Measurements from ENCODE around the gene TOM1.

The TOM1 gene

DNA sequence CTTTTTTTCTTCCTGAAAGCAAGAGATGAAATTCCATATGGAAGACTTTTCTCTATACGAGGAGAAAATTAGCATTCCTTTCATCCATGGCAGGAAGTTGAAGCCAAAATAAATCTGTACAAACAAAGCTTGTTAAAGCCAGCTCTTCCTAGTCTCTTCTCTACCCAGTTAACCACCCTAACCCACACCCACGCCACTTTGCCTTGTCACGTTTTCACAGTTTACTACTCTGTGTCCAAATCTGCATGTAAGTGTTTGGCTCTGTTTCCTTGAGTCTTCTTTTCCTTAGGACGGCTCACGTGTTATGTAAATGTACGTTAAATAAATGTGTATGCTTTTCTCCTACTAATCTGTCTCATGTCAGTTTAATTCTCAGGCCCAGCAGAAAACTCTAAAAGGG, 74.1 kb downstream of the TOM1 start:
- Histone ChIP-seq H3K9ac (peak overlapping the region in 4 of 11 experiments; percentile 1 to 24 (median 8); a peak in 4 of 22 replicates), H3K4me1 (peaks cover 53 to 96% (median 94%) of the 10 kb centered on the region in 10 experiments), H3K36me3 (no peaks in the 10 kb centered on the region), H3K9me3 (replicated peaks in 1 of 11) (no peaks in the 10 kb centered on the region), H3K27ac (peak overlapping the region in 8 of 11 experiments; percentile 92 to 99 (median 97); a peak in 15 of 22 replicates), H3K4me3 (no peak overlapping the region), H4K20me1 (no peaks in the 10 kb centered on the region), H3K27me3 (no peaks in the 10 kb centered on the region), H3K4me2 (peak overlapping the region in 8 of 11 experiments; percentile 14 to 99 (median 85); a peak in 13 of 22 replicates)
- TF ChIP-seq Cebpa-rat (IDR thresholded peaks at IDR 0.05) = no peak

DNA sequence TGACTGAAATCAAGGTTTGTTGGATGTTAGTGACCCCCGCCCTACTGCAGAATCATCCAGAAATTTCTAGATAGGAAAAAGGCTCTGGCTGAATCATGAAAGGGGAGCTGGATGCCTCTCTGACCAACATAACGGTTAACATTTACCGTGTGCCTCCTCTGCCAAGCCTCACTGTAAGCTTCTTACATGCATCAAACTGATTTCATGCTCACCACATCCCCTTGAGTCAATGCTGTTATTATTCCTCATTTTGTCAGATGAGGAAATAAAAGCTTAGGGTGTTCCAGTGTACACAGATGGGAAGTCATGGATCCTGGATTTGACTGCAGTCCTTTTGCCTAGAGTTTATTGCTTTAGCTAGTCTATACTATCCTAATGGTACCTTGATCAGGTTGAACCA, 75.3 kb downstream of the TOM1 start:
- peaks cover 41 to 95% (median 91%) of the 10 kb centered on the region in 10 experiments for H3K4me1 ChIP-seq
- H4K20me1 ChIP-seq = no peaks in the 10 kb centered on the region
- H3K27me3 ChIP-seq = peaks cover 0 to 8% (median 3%) of the 10 kb centered on the region in 11 experiments; a peak in 14 of 22 replicates
- H3K9me3 ChIP-seq (replicated peaks in 1 of 11) = no peaks in the 10 kb centered on the region
- H3K36me3 ChIP-seq = no peaks in the 10 kb centered on the region
- peak overlapping the region; percentile 43 to 99 (median 95); a peak in 21 of 22 replicates for H3K27ac ChIP-seq
- peak overlapping the region in 10 of 11 experiments; percentile 74 to 99 (median 86); a peak in 20 of 22 replicates for H3K4me2 ChIP-seq
- TF ChIP-seq Cebpa-rat (IDR thresholded peaks at IDR 0.05) = no peak
- H3K9ac ChIP-seq = peak overlapping the region in 8 of 11 experiments; percentile 19 to 88 (median 79); a peak in 15 of 22 replicates
- H3K4me3 ChIP-seq = no peak overlapping the region

DNA sequence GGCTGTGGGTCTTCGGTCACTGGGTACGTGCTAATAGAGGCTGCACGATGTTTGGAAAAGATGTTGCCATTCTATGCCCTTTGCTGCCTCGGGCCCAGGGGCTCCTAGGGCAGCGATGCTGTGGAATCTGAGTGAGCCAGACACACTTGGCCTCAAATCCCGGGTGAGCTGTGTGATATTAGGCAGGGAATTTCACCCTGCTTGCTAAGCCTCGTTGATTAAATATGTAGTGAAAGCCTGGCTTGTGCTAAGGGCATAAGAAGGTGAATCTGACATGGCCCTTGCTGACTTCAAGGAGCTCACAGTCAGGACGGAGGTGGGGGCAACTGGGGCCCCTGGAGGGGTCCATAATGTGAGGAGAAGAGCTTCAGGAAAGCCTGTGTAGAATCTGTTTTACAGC, 75.8 kb downstream of the TOM1 start:
- no peak for TF ChIP-seq Cebpa-rat (IDR thresholded peaks at IDR 0.05)
- peaks cover 38 to 95% (median 91%) of the 10 kb centered on the region in 10 experiments for H3K4me1 ChIP-seq
- H3K9ac ChIP-seq = peak overlapping the region in 9 of 11 experiments; percentile 19 to 88 (median 78); a peak in 15 of 22 replicates
- H3K36me3 ChIP-seq = no peaks in the 10 kb centered on the region
- H3K4me2 ChIP-seq = peak overlapping the region; percentile 70 to 99 (median 86)
- no peak overlapping the region for H3K4me3 ChIP-seq
- peaks cover 0 to 13% (median 8%) of the 10 kb centered on the region in 11 experiments; a peak in 15 of 22 replicates for H3K27me3 ChIP-seq
- no peaks in the 10 kb centered on the region for H4K20me1 ChIP-seq
- H3K9me3 ChIP-seq (replicated peaks in 1 of 11) = no peaks in the 10 kb centered on the region
- H3K27ac ChIP-seq = peak overlapping the region; percentile 22 to 99 (median 95); a peak in 21 of 22 replicates

DNA sequence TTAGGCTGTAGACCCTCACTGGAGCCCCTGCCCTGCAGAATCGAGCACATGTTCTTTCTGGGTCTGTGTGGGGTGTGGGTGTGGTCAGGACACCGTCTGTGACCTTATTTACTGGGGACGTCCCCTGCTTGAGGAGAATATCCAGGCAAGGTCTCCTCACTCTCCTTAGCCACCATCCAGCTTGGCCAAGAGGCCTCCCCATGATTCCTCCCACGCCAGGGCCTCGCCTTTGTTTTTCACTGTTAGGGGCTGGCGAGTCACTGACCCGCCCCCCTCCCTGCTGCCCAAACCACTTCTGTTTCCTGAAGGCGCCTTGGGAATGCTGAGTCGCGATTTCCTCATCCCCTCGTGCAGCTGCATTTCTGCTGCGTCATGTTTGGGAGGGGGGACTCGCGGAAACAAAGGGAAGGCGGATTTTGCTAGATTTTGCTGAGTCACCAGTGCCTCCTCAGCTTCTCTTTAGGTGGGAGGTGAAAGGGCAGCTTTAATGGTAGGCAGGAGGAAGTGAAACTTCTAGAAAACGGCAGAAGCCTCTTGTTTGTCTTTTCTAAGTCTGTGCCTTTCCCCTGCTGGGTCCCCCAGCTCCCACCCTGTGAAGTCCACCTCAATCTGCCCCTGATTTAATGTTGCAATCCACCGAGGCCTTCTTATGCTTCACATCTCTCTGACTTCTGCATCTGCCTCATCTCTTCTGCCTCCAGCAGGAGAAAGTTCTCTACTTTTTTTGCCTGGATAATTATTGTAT, 77.2 kb downstream of the TOM1 start:
- H3K4me1 ChIP-seq = peaks cover 50 to 98% (median 86%) of the 10 kb centered on the region in 10 experiments
- peaks cover 0 to 9% (median 0%) of the 10 kb centered on the region in 11 experiments; a peak in 5 of 22 replicates for H4K20me1 ChIP-seq
- H3K9me3 ChIP-seq (replicated peaks in 1 of 11) = no peaks in the 10 kb centered on the region
- peak in 9 of 11 experiments; percentile 25 to 80 (median 66); a peak in 15 of 22 replicates for TF ChIP-seq Cebpa-rat (IDR thresholded peaks at IDR 0.05)
- peak overlapping the region; percentile 66 to 88 (median 80); a peak in 21 of 22 replicates for H3K9ac ChIP-seq
- peak overlapping the region; percentile 79 to 99 (median 95) for H3K27ac ChIP-seq
- H3K4me2 ChIP-seq = peak overlapping the region; percentile 70 to 99 (median 86)
- H3K4me3 ChIP-seq = peak overlapping the region in 4 of 10 experiments; percentile 4 to 24 (median 9); a peak in 4 of 20 replicates
- H3K27me3 ChIP-seq = peaks cover 0 to 27% (median 21%) of the 10 kb centered on the region in 11 experiments; a peak in 18 of 22 replicates
- no peaks in the 10 kb centered on the region for H3K36me3 ChIP-seq

DNA sequence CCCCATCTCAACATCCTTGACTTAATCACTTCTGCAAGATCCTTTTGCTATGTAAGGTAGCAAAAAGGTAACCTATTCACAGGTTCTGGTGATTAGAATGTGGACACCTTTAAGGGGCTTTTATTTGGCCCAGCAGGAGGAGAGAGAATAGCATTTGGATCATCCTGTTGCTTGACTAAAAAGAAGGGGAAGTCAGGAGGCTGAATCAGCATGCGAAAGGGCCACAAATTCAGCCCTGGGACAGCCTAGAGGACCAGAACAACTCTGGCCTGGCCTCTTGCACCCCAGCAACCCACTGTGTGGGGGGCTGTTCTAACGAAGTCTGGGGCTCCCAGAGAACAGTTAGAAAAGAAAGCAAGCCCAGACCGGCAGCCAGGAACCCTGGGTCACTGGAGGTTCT, 78.0 kb downstream of the TOM1 start:
- H3K4me3 ChIP-seq = 0 out of 20 replicates have a peak overlapping the region, but pooled peaks of 2 of the 10 experiments have one; percentile 4 to 7
- H3K27ac ChIP-seq = peak overlapping the region; percentile 54 to 99 (median 95); a peak in 21 of 22 replicates
- H3K4me1 ChIP-seq = peaks cover 44 to 92% (median 79%) of the 10 kb centered on the region in 10 experiments
- H3K27me3 ChIP-seq = peaks cover 0 to 35% (median 30%) of the 10 kb centered on the region in 11 experiments; a peak in 18 of 22 replicates
- H4K20me1 ChIP-seq = peaks cover 0 to 18% (median 0%) of the 10 kb centered on the region in 11 experiments; a peak in 7 of 22 replicates
- peak overlapping the region; percentile 46 to 88 (median 78); a peak in 20 of 22 replicates for H3K9ac ChIP-seq
- H3K4me2 ChIP-seq = peak overlapping the region; percentile 70 to 99 (median 84)
- TF ChIP-seq Cebpa-rat (IDR thresholded peaks at IDR 0.05) = no peak
- H3K36me3 ChIP-seq = peaks cover 0 to 2% (median 0%) of the 10 kb centered on the region in 11 experiments; a peak in 5 of 22 replicates
- H3K9me3 ChIP-seq (replicated peaks in 1 of 11) = no peaks in the 10 kb centered on the region

DNA sequence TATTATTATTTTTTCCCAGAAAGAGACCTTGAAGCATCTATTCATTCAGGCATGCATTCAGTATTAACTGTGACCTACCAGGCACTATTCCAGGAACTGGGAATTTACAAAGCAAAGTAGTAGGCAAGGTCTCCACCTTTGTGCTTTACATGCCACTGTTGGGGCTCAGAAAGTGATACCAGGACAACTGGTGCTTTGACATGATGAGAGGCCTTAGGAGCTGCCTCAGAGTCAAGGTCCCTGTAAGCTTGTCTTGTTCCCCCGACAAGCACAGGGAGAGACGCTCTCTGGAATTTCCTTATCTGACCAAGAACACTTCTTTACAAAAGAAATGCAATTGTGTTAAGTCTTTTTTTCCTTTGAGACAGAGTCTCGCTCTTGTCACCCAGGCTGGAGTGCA, 78.9 kb downstream of the TOM1 start:
- Histone ChIP-seq H4K20me1 (peaks cover 0 to 26% (median 0%) of the 10 kb centered on the region in 11 experiments; a peak in 7 of 22 replicates), H3K9ac (peak overlapping the region in 4 of 11 experiments; percentile 0 to 85 (median 54); a peak in 4 of 22 replicates), H3K4me1 (peaks cover 44 to 92% (median 77%) of the 10 kb centered on the region in 10 experiments), H3K27me3 (peaks cover 0 to 42% (median 35%) of the 10 kb centered on the region in 11 experiments; a peak in 18 of 22 replicates), H3K9me3 (replicated peaks in 1 of 11) (no peaks in the 10 kb centered on the region), H3K4me2 (peak overlapping the region in 10 of 11 experiments; percentile 70 to 99 (median 85); a peak in 17 of 22 replicates), H3K36me3 (peaks cover 0 to 11% (median 5%) of the 10 kb centered on the region in 11 experiments; a peak in 8 of 22 replicates), H3K4me3 (no peak overlapping the region), H3K27ac (peak overlapping the region in 9 of 11 experiments; percentile 85 to 99 (median 97); a peak in 18 of 22 replicates)
- no peak for TF ChIP-seq Cebpa-rat (IDR thresholded peaks at IDR 0.05)

DNA sequence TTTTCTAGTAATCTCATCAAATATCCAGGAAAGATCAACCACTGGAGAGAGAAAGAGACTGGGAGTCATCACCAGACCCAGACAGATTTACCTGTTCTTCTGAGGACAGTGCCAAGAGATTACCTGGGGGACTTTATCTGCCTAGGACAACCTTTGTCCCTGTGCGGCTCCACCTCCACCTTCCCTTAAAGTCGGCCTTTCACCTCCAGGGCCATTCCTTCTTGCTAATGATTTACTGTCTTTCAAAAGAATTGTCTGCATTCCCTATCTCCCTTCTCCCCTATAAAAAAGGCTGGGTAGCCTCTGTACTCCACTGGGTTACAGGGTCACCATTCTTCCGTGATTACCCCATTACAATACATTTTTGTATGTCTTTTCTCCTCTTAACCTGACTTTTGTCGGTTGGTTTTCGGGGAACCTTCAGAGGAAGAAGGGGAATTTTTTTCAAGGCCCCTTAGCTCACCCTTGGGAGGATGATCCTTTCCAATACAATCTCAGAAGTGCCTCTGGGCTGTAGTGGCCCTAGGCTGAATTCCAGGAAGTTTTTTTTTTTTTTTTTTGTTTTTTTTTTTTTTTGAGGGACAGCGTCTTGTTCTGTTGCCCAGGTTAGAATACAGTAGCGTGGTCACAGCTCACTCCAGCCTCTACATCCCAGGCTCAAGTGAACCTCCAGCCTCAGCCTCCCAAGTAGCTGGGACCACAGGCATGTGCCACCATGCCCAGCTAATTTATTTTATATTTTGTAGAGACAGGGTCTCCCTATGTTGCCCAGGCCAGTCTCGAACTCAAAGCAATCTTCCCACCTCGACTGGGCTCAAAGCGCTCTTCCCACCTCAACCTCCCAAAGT, 79.7 kb downstream of the TOM1 start:
- peak overlapping the region in 9 of 11 experiments; percentile 85 to 99 (median 97); a peak in 14 of 22 replicates for H3K27ac ChIP-seq
- peaks cover 44 to 90% (median 71%) of the 10 kb centered on the region in 10 experiments for H3K4me1 ChIP-seq

More for the DNA sequence above, 79.7 kb downstream of the TOM1 start:
- H3K36me3 ChIP-seq = peaks cover 0 to 19% (median 5%) of the 10 kb centered on the region in 11 experiments; a peak in 9 of 22 replicates
- TF ChIP-seq Cebpa-rat (IDR thresholded peaks at IDR 0.05) = no peak
- H3K4me3 ChIP-seq = no peak overlapping the region
- no peaks in the 10 kb centered on the region for H3K9me3 ChIP-seq (replicated peaks in 1 of 11)
- peaks cover 0 to 42% (median 35%) of the 10 kb centered on the region in 11 experiments; a peak in 18 of 22 replicates for H3K27me3 ChIP-seq
- peak overlapping the region in 9 of 11 experiments; percentile 79 to 99 (median 86); a peak in 15 of 22 replicates for H3K4me2 ChIP-seq
- peaks cover 0 to 34% (median 0%) of the 10 kb centered on the region in 11 experiments; a peak in 7 of 22 replicates for H4K20me1 ChIP-seq
- no peak overlapping the region; a peak in 1 of 22 replicates for H3K9ac ChIP-seq

Data from BLaER1 treated with 17β-estradiol and CSF1 and Interleukin-3, amounts not matched to agents 10 nM and 100 nM (cell line).